H1 (cell line): ENCODE data around the gene FOXL3. TPM values are rescaled to one million over a fixed set of nuclear protein-coding genes. Genes with fewer than 3 reads are reported as not detected.

Experiments used
- CTCF ChIA-PET: fragments of 300-600 bp; sonication (Branson Sonifier 250); formaldehyde crosslinking; loops from one replicate; lab custom pipeline; 2021; ENCODE audit not compliant: partially characterized antibody; lab: Charles Lee
- POLR2A ChIA-PET: fragments of 300-600 bp; sonication (Branson Sonifier 250); formaldehyde crosslinking; loops from one replicate; lab custom pipeline; 2021; ENCODE audit warnings: inconsistent platforms; ENCODE audit not compliant: partially characterized antibody; lab: Charles Lee
- DNase-seq, 2 experiments: peaks; one replicate each; pipeline versions ENCODE4 v3.0.0 to v3.0.0-alpha.2; 2010 to 2022; ENCODE audit warnings: low spot score in 2 of 2, low read depth in 1 of 2, mixed read lengths in 1 of 2
- FAIRE-seq: peaks from 2 replicates; lab custom pipeline; 2011; peaks lifted over from hg19 to GRCh38; lab: Jason Lieb, UNC
- H2AFZ ChIP-seq: 2 replicates; pipeline ENCODE4 v1.8.1; 2012; ENCODE audit warnings: low read length, inconsistent platforms
- H2AK5ac ChIP-seq: 2 replicates; pipeline ENCODE4 v1.6.1; 2013; ENCODE audit warnings: low read depth, low read length
- H2BK120ac ChIP-seq: replicated peaks from 2 replicates; pipeline ENCODE3; 2013; ENCODE audit warnings: low read depth, low read length, inconsistent platforms
- H2BK12ac ChIP-seq: 2 replicates; pipeline ENCODE4 v1.6.1; 2013; ENCODE audit warnings: low read depth, low read length
- H2BK15ac ChIP-seq: 2 replicates; pipeline ENCODE4 v1.6.1; 2013; ENCODE audit warnings: low read length
- H2BK20ac ChIP-seq: 2 replicates; pipeline ENCODE4 v1.6.1; 2013; ENCODE audit warnings: low read length
- H2BK5ac ChIP-seq: 2 replicates; pipeline ENCODE4 v1.6.1; 2013; ENCODE audit warnings: low read depth, low read length
- H3K14ac ChIP-seq: 2 replicates; pipeline ENCODE4 v1.6.1; 2013; ENCODE audit warnings: inconsistent platforms; ENCODE audit not compliant: insufficient read length
- H3K18ac ChIP-seq: 2 replicates; pipeline ENCODE4 v1.6.1; 2013; ENCODE audit warnings: low read length; ENCODE audit errors: extremely low read depth
- H3K23ac ChIP-seq: 2 replicates; pipeline ENCODE4 v1.6.1; 2013; ENCODE audit warnings: inconsistent platforms; ENCODE audit not compliant: insufficient read length
- H3K23me2 ChIP-seq: 2 replicates; pipeline ENCODE4 v1.6.1; 2013; ENCODE audit warnings: low read depth, low read length
- H3K27ac ChIP-seq: 2 replicates; pipeline ENCODE4 v1.6.1; 2011; ENCODE audit warnings: low read depth, low read length, inconsistent platforms
- H3K27me3 ChIP-seq, 4 experiments: replicated peaks in 1 of 4; 1 replicate in 1 of 4; 2 replicates in 3 of 4; pipeline versions ENCODE4 v1.6.1 to v1.8.1; 2011 to 2013; ENCODE audit warnings: low read length in 3 of 4, mild to moderate bottlenecking in 3 of 4, inconsistent platforms in 2 of 4, mixed read lengths in 2 of 4, moderate library complexity in 1 of 4; ENCODE audit not compliant: control insufficient read depth in 3 of 4, insufficient read depth in 3 of 4; ENCODE audit errors: extremely low read depth in 1 of 4
- H3K36me3 ChIP-seq, 4 experiments: 2 replicates each; pipeline versions ENCODE4 v1.6.1 to v1.8.1; 2011 to 2013; ENCODE audit warnings: mild to moderate bottlenecking in 4 of 4, low read length in 3 of 4, moderate library complexity in 2 of 4, control low read depth in 1 of 4, inconsistent platforms in 1 of 4; ENCODE audit not compliant: insufficient read depth in 4 of 4, control insufficient read depth in 2 of 4
- H3K4ac ChIP-seq: replicated peaks from 2 replicates; pipeline ENCODE3; 2013; ENCODE audit warnings: low read length, low read depth, mixed read lengths, inconsistent platforms; ENCODE audit not compliant: insufficient read length
- H3K4me1 ChIP-seq, 4 experiments: replicated peaks in 1 of 4; 1 replicate in 1 of 4; 2 replicates in 3 of 4; pipeline versions ENCODE4 v1.6.1 to v1.8.1; 2011 to 2013; ENCODE audit warnings: low read length in 3 of 4, inconsistent platforms in 2 of 4, mixed read lengths in 1 of 4; ENCODE audit not compliant: insufficient read depth in 4 of 4, control insufficient read depth in 3 of 4
- H3K4me2 ChIP-seq, 2 experiments: 2 replicates each; pipeline versions ENCODE4 v1.6.1 to v1.8.1; 2011 to 2013; ENCODE audit warnings: low read depth in 2 of 2, low read length in 2 of 2, control low read depth in 1 of 2, inconsistent platforms in 1 of 2, mild to moderate bottlenecking in 1 of 2; ENCODE audit not compliant: insufficient read depth in 1 of 2
- H3K4me3 ChIP-seq, 4 experiments: fragments of 200-600, 300-600 bp in 1 of 4; sonication (generic), shearing (Covaris generic), sonication (Bioruptor Twin) in 1 of 4; 2 replicates each; pipeline versions ENCODE4 v1.5.1 to v1.8.1; 2011 to 2016; ENCODE audit warnings: low read length in 4 of 4, low read depth in 3 of 4, control low read depth in 2 of 4, inconsistent platforms in 2 of 4, mild to moderate bottlenecking in 2 of 4, mixed read lengths in 1 of 4, moderate library complexity in 1 of 4; ENCODE audit not compliant: insufficient read depth in 2 of 4; ENCODE audit errors: extremely low read depth in 1 of 4
- H3K56ac ChIP-seq: replicated peaks from 2 replicates; pipeline ENCODE3; 2013; ENCODE audit warnings: low read depth, mild to moderate bottlenecking, mixed read lengths, low read length, inconsistent platforms; ENCODE audit not compliant: insufficient read length
- H3K79me1 ChIP-seq: 2 replicates; pipeline ENCODE4 v1.6.1; 2013; ENCODE audit warnings: low read depth, low read length, control low read depth
- H3K79me2 ChIP-seq, 2 experiments: 2 replicates each; pipeline versions ENCODE4 v1.6.1 to v1.8.1; 2012 to 2013; ENCODE audit warnings: low read length in 2 of 2, mild to moderate bottlenecking in 2 of 2, inconsistent platforms in 1 of 2; ENCODE audit not compliant: insufficient read depth in 2 of 2, control insufficient read depth in 1 of 2
- H3K9ac ChIP-seq, 4 experiments: replicated peaks in 1 of 4; 1 replicate in 1 of 4; 2 replicates in 3 of 4; pipeline versions ENCODE4 v1.6.1 to v1.8.1; 2011 to 2013; ENCODE audit warnings: low read depth in 3 of 4, low read length in 3 of 4, control low read depth in 2 of 4, mild to moderate bottlenecking in 2 of 4, moderate library complexity in 2 of 4, inconsistent platforms in 1 of 4; ENCODE audit errors: extremely low read depth in 1 of 4
- H3K9me3 ChIP-seq, 2 experiments: 2 replicates each; pipeline versions ENCODE4 v1.6.1 to v1.8.1; 2012 to 2013; ENCODE audit warnings: mild to moderate bottlenecking in 2 of 2, moderate library complexity in 2 of 2, control low read depth in 1 of 2, inconsistent platforms in 1 of 2, low read depth in 1 of 2, low read length in 1 of 2, mixed read lengths in 1 of 2; ENCODE audit not compliant: insufficient read depth in 2 of 2
- H4K20me1 ChIP-seq, 2 experiments: replicated peaks in 1 of 2; 2 replicates each; pipeline versions ENCODE3 to v1.8.1; 2011 to 2013; ENCODE audit warnings: inconsistent platforms in 2 of 2, low read length in 2 of 2, mild to moderate bottlenecking in 1 of 2; ENCODE audit not compliant: insufficient read depth in 2 of 2, control insufficient read depth in 1 of 2
- H4K5ac ChIP-seq: 2 replicates; pipeline ENCODE4 v1.6.1; 2013; ENCODE audit warnings: low read length, low read depth, mixed read lengths, inconsistent platforms; ENCODE audit not compliant: insufficient read length
- H4K8ac ChIP-seq: 2 replicates; pipeline ENCODE4 v1.8.0; 2013; ENCODE audit warnings: mild to moderate bottlenecking, moderate library complexity, low read length, inconsistent platforms; ENCODE audit not compliant: insufficient read depth; ENCODE audit errors: extremely low read depth
- H4K91ac ChIP-seq: replicated peaks from 2 replicates; pipeline ENCODE3; 2013; ENCODE audit warnings: low read length, mixed read lengths, inconsistent platforms; ENCODE audit not compliant: insufficient read length
- ATF2 ChIP-seq: IDR thresholded peaks from 2 replicates; pipeline ENCODE4 v1.6.1; 2012; ENCODE audit warnings: low read length, inconsistent platforms
- ATF3 ChIP-seq: IDR thresholded peaks from 2 replicates; pipeline ENCODE4 v1.6.1; 2011; ENCODE audit warnings: low read depth, mild to moderate bottlenecking, low read length; ENCODE audit not compliant: insufficient read depth
- CBX8 ChIP-seq: fragments of 300-800, 300-1000 bp; sonication (generic); IDR thresholded peaks from 2 replicates; pipeline ENCODE4 v1.7.1; 2016; ENCODE audit warnings: low read depth, low read length, borderline replicate concordance
- CEBPB ChIP-seq: IDR thresholded peaks from 2 replicates; pipeline ENCODE4 v1.6.1; 2012; ENCODE audit warnings: low read depth, low read length
- FOSL1 ChIP-seq: IDR thresholded peaks from 2 replicates; pipeline ENCODE4 v1.6.1; 2011; ENCODE audit warnings: mild to moderate bottlenecking, low read depth, low read length, moderate library complexity; ENCODE audit not compliant: insufficient read depth
- JUN ChIP-seq: IDR thresholded peaks from 2 replicates; pipeline ENCODE4 v1.6.1; 2011; ENCODE audit warnings: low read depth, mild to moderate bottlenecking, improper control_type of control experiment, low read length
- KDM5A ChIP-seq: fragments of 200-600 bp; IDR thresholded peaks from 2 replicates; pipeline ENCODE4 v1.7.1; 2012; ENCODE audit warnings: mild to moderate bottlenecking, low read length, inconsistent platforms, mixed read lengths
- SUZ12 ChIP-seq: fragments of 200-600 bp; sonication (generic); IDR thresholded peaks from 2 replicates; pipeline ENCODE4 v1.6.1; 2012; ENCODE audit warnings: mild to moderate bottlenecking, inconsistent platforms, low read length, moderate library complexity, mixed read lengths
- TCF12 ChIP-seq: IDR thresholded peaks from 2 replicates; pipeline ENCODE4 v1.6.1; 2011; ENCODE audit warnings: low read depth, mild to moderate bottlenecking, low read length
- YY1 ChIP-seq: IDR thresholded peaks from 2 replicates; pipeline ENCODE4 v1.6.1; 2011; ENCODE audit warnings: low read depth, mild to moderate bottlenecking, low read length
- WGBS, 2 experiments: shearing (Covaris generic) in 1 of 2; methylation state at CpG; one replicate each; pipeline versions ENCODE4 v1.1.6 to v1.1.7; 2013 to 2015; ENCODE audit warnings: low lambda C conversion rate in 2 of 2, mixed read lengths in 2 of 2, inconsistent platforms in 1 of 2, low coverage in 1 of 2, missing lambda C conversion rate in 1 of 2; ENCODE audit not compliant: insufficient replicate concordance in 2 of 2, insufficient coverage in 1 of 2, insufficient read length in 1 of 2; ENCODE audit errors: extremely low coverage in 1 of 2, missing lambda C conversion rate in 1 of 2; 5-methylcytosine and 5-hydroxymethylcytosine counted together
- polyA plus RNA-seq, 7 experiments: library from polyadenylated mRNA; depleted of rRNA in 3 of 7; stranded (reverse) in 5 of 7; unstranded in 2 of 7; fragments of >200 nt in 5 of 7; fragments of 200-250 nt in 2 of 7; gene quantifications; 1 replicate in 5 of 7; 2 replicates in 1 of 7; 4 replicates in 1 of 7; pipeline versions ENCODE4 v1.2.1 to v1.2.3, GENCODE V29; 2011 to 2013; ENCODE audit warnings: missing spikeins in 2 of 7, mixed read lengths in 2 of 7
- total RNA-seq: library from RNA; stranded (reverse); fragmentation: NEBNext Ultra II Directional; extraction: Animal tissue kit (Norgen Biotek cat#: 25700); gene quantifications from 2 replicates; pipeline ENCODE4 v1.2.1, GENCODE V29; 2021

FOXL3 gene
- total and polyA plus RNA-seq, 2 of the 8 experiments (the other 6 are each of a cell fraction or from before 2014, with no cell fraction given) = not detected

GRCh38 chr7:339062-339342, 49.0 kb downstream of the FOXL3 start:
- Histone ChIP-seq H4K20me1 (peaks cover 0 to 5% of the 10 kb centered on the region in 2 experiments), H2AFZ (no peak overlapping the region), H3K79me1 (no peaks in the 10 kb centered on the region; the same call in 1 of the 2 replicates), H3K9ac (no peak overlapping the region), H3K23ac (no peak overlapping the region), H3K27me3 (no peaks in the 10 kb centered on the region), H3K36me3 (no peaks in the 10 kb centered on the region), H2BK5ac (no peak overlapping the region), H3K56ac (no peak overlapping the region), H4K5ac (no peak overlapping the region), H3K4me2 (no peak overlapping the region), H3K27ac (no peak overlapping the region), H2BK120ac (no peak overlapping the region), H2BK12ac (no peak overlapping the region), H2BK20ac (no peak overlapping the region), H3K23me2 (0 out of 2 replicates have a peak, but pooled peaks cover 7% of the 10 kb centered on the region), H3K14ac (no peak overlapping the region), H3K4ac (no peak overlapping the region), H3K4me3 (no peak overlapping the region), H2BK15ac (no peak overlapping the region), H2AK5ac (no peak overlapping the region), H3K79me2 (no peaks in the 10 kb centered on the region), H3K18ac (no peak overlapping the region), H3K4me1 (no peaks in the 10 kb centered on the region), H4K91ac (no peak overlapping the region), H4K8ac (no peak overlapping the region), H3K9me3 (peaks cover 1 to 6% of the 10 kb centered on the region in 2 experiments; a peak in 3 of 4 replicates)
- ChIA-PET POLR2A (no interaction called here), CTCF (interaction anchor here (0.7 to 1.8 kb wide), 2 partner anchors 17 to 93 kb away, joined by 3 to 6 read pairs; no protein-coding TSS in a partner anchor)
- FAIRE-seq (no peak), DNase-seq (no peak)
- WGBS, 2 experiments = 71% methylated on average over 3 of the region's 3 CpGs; no CpG with 5 or more reads in 1 of the 2 experiments
- TF ChIP-seq CBX8 = no peak
- no peak for TF ChIP-seq YY1
- TF ChIP-seq SUZ12 = no peak
- no peak for TF ChIP-seq FOSL1
- no peak for TF ChIP-seq JUN
- no peak for TF ChIP-seq TCF12
- TF ChIP-seq KDM5A = no peak
- TF ChIP-seq CEBPB = no peak
- TF ChIP-seq ATF3 = no peak
- no peak for TF ChIP-seq ATF2
